Stimulated activated CD4-positive, alpha-beta T cell treated with anti-CD3 and anti-CD28 coated beads, Interleukin-2, amount 100 ng/mL, for 48 hours (primary cell): ENCODE results near the gene PDZD7.

Experiments
- DNase-seq, 2 donors: peaks; one replicate each; pipeline ENCODE4 v3.0.0-alpha.2; 2020

Gene PDZD7

DNA sequence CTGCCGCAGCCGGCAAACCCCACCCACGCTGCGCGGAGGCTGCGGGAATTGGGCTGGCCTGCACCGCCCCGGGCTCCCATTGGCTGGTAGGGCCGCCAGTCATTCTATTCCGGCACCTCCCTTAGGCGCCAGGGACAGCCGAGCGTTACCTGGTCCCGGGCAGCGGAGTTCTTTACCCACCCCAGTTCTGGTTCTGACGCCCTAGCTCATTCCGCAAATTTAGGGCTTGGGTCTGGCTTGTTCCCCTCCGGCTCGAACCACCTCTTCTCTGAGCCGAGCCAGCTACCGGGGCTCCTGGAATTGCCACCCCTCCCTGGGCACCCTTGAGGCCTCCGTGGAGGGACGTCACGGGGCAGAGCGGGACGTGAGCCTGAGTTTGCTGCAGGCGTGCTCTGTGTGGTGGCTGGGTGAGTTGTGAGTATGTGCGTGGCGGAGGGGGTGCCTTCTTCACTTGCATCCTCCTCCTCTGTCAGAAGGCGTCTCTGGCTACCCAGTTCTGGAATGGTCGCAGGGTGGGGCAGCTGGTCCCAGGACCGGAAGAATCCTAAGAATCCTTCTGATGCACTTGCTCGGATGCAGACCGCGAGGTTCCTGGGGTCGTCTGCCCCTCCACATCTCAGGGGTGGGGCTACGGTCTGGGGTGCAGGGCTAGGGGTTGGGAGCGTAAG lies at the start of gene PDZD7, which contains the start of gene SFXN3:
Gene PDZD7 (minus strand): TSS at position 2 of the 668 bp plus-strand sequence. CDS start 910 bp downstream, outside the sequence.
Gene SFXN3 (plus strand): TSS at position 107 of the 668 bp plus-strand sequence. CDS start 3,461 bp downstream, outside the sequence.
- peak; percentile 96 for DNase-seq

DNA sequence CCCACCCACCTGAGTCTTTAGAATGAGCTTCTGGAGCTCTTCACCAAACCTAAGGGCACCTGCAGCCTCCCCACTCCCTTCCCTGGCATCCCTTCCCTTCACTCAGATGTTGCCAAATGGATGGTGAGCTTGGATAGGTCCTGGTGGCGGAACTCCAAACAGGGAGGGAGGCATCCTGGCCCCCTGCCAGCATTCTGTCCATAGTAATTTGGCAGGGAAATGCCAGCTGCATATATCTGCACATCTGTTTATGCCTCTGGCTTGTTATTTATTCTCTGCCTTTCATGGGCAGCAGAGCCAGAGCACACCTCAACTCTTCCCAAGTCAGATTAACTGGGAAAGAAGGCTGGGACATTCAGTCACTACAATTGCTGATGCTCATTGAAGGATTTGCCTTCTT lies 48.9 kb upstream of the PDZD7 start:
- no peak for DNase-seq

DNA sequence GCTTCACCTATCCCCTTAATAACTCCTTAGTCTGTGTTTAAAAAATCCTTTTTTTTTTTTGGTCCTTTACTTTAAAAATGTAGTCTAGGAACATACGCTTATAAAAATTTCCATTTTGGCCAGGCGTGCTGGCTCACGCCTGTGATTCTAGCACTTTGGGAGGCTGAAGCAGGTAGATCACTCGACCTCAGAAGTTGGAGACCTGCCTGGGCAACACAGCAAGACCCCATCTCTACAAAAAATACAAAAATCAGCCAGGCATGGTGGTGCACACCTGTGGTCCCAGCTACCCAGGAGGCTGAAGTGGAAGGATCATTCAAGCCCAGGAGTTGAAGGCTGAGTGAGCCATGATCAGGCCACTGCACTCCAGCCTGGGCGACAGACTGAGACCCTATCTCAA lies 45.7 kb upstream of the PDZD7 start:
- no peak for DNase-seq

DNA sequence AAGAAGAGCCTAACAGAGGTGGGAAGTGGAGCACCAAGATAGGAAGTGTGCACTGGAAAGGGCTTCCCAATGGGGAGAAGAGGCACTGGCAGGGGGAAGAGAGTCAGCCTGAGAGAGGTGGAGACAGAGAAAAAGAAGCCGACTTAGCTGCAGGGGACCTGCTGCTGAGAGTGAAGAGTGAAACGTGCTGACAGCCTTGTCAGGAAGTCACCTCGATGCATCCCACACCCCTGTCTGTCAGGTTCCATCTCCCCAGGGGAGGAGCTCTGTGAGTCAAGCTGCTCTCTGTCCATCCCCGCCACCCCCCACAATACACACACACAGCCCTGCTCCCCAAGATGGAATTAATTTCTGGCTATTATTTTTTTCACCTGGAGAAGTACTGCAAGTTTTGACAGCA lies 44.8 kb upstream of the PDZD7 start:
- no peak for DNase-seq

DNA sequence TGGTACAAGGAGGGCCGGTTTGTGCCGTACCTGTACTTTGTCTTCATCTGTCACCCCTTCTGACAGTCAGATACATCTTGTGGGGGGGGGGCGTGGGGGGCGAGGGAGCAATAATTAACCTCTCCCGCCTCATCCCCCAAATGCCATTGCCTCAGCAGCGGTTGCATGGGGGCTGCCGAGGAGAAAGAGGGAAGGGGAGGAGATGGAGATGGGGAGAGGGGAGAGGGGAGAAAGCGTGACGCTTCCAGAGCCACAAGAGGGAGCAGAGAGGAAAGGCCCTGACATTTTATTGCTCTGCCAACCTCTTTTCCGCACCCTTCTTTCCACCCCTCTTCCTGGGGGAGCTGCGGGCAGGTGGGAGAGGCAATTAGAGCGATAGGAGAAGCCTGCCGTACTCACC lies 42.7 kb upstream of the PDZD7 start:
- DNase-seq: no peak

DNA sequence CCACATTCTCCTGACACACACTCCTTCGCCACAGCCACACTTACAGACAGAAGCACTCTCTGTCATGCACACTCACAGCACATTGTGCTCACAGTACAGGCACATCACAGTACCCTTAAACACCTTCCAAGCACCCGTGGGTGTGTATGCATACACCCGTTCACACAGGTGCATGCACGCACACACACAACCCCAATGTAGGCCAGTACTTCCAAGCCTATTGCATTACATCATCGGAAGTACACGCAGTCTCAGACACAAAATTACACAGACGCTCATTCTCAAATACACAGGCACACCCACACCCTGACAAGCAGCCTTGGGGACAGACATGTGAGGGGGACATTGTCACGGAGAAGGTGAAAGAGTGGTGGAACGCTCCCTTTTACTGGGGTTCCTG lies 42.0 kb upstream of the PDZD7 start:
- no peak for DNase-seq

DNA sequence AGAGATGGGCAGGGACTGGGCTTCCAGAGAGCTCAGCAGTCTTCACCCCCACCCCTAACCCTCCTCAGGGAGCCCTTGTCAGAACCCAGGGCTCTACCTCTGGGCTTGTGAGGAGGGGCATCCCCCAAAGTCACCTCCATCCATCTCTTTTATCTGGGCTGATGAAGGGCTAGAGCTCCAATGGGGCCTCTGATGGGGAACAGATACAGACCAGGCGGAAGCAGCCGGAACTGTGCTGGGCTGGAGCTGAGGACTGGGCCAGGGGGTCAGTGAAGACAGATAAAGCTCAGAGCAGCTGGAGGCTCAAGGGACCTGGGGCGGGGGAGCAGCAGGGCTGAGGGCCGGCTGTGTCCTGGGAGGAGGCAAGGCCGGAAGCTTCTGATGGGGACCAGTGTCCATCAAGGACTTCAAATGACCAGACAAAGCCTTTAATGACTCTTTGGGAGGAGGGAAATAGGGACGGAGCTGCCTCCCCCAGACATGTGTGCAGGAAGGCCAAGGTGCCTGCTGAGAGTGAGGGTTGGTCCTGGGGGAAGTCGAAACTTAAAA lies 41.0 kb upstream of the PDZD7 start:
- no peak for DNase-seq

DNA sequence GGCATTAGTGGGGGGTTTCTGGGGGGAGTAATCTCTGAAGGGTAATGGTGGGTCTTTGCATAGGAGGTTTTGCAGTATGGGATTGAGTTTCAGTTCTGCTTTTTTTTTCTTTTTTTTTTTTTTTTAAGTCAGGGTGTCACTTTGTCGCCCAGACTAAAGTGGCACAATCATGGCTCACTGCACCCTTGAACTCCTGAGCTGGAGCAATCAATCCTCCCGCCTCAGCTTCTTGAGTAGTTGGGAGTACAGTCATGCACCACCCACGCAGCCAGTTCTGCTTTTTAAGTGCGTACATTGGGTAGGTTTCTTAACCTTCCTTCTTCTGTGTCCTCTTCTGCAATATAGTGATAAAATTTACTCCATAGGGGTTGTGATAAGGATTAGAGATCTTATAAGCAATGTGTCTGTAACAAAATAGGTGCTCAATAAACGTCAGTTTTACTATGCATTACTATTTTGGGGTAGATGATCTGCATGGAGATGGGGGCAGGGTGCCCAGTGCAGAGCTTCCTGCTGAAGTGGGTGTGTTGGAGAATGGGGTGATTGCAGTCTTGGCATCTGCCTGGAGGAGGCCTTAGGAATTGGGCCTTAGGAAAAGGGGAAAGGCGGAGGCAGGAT lies 40.4 kb upstream of the PDZD7 start:
- DNase-seq: peak in 1 of 2 donors; percentile 34

DNA sequence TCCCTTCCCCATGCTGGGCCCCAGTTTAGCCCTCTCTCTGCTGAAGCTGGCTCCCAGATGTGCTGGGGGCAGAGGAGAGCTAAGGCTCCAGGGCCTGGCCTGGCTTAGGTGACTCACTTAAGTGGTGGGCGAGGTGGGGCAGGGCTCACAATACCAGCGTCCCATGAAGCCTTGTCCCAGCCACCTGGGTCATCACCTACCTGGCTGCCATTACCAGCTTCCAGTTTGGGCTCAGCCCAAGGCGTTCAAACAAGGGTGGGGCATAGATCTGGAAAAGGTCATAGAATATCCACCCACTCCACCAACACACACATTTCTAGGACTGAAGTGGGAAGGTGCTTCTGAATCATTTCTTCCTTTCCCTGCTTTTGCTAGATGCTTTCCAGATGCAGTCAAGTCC lies 39.2 kb upstream of the PDZD7 start:
- no peak for DNase-seq

DNA sequence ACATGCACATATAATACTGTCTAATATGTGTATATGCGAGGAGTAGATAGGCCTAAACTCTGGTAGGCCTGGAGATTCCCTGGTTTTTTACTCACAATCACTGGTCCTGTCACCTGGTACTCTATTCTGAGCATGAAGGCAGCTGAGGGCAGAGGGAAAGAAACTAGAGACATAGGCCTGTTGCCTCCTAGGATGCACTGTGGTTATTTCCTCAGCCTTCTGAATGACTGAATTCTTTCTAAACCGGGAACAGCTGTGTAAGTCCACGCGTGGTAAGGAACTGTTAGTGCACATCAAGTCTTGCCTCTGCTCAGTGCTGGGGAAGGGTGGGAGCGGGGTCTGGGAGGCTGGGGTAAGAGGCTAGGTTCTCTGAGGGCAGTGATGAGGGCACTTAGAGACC lies 38.5 kb upstream of the PDZD7 start:
- DNase-seq: no peak

DNA sequence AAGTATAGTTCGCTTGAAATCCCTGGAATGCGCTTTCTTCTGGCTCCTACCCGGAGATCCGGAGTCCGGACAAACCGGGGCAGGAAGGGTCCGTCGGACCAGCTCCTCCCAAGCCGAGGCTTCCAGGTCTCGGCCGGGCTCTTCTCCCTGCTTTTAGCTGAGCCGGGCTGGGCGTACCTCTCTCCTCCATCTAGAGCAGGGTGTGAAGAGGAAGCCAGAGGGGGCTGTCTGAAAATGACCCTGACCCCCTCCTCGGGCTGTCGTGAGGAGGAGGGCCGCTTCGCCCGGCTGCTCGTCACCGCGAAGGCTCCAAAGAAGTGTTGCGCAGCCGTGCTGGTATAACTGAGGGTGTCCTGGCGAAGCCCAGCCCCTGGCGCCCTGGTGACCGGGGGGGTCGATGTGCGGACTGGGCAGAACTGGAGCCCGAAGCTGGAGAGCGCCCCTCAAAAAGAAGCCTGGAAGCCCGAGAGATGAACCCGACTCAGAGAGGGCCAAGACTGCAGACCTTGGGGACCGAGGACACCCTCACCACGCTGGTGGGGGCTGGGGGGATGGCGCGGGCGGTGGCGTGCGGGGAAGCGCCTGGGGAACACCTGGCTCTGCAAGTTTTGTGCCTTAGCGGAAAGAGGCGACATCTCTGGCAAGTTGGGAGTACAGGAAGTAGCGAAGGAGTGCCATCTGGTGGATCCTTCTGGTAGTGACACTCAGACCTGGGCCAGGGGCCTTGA lies 36.6 kb upstream of the PDZD7 start:
- DNase-seq: peak; percentile 83

DNA sequence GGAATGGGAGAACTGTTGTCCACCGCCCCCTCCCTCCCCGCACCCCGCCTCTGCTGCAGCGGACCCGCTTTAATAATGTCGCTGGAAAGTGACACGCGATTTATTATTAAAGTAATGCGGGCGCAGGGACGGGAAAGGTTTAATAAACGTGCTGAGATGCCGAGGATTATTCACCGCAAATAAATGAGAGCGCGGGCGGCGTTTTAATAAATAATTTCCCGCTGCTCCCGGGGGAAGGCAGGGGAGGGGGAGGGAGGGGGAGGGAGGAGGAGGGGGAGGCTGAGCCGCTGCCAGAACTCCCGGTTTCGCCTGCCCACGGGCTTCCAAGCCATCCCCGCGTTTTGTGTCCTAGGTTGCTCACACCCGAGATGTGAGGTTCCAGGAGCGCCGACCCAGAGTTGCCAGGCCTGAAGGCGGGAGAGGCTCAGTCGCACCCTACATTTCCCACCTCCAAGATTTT lies 36.0 kb upstream of the PDZD7 start:
- no peak for DNase-seq

DNA sequence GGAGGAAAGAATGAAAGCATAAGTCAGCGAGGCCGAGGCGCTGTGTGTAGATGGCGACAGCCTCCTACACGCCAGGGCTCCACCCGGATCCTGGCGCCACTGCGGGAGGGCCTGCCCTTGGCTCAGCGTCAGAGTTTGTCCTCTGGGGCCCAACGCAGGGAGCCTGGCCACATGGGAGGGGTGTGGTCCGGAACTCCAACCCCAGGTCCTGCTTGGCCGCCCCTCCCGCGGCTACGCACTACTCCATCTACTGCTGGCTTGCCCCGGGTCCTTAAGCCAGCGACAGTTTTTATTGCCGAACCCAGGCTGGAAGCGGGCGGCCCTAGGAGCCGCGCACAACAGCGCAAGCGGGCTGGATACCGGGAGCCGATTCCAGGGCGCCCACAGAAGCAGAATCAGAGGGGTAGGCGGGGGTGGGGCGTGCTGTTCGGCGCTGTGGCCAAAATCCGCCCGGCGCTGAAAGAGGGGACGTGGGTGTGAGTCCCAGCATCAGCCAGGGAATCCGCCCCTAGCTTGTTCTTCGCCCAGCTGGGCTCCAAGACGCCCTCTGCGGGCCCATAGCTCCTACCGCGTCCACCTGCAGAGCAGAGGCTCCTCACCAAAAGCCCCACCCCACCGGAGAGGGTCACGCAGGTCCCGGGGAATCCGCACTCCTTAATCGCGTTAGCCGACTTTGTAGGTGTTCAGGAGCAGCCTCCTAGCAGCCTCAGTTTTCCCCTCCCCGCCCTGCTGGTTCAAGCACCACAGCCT lies 35.4 kb upstream of the PDZD7 start:
- peak in 1 of 2 donors; percentile 31 for DNase-seq

DNA sequence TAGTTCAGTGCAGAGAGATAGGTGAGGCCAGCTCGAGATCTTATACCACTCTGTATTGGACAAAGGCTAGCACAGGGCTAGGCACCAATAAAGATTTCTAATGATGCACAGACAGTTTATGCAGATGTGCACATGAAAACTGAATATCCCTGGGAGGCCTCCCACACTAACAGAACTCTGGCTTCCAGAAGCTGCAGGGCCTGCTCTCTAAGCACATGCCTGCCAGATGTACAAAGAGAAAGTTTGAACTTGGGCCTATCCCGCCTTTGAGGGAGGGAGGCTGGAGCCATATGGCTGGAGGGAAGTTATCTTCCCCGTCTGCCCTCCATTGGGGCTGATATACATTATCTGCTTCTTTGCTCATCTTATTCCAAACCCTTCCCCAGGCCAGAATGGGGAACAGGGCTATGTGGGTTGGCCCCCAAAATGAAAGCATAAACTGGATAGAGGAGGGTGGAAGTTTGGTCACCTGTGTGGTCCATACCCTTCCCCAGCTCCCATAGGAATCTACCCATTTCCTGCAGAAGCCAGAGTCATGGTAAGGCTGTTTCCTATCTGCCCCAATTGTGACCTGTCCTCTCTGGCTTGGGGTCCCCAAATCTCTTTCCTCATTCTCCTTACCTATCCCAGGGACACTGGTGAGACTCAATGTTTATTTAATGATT lies 34.7 kb upstream of the PDZD7 start:
- no peak for DNase-seq

DNA sequence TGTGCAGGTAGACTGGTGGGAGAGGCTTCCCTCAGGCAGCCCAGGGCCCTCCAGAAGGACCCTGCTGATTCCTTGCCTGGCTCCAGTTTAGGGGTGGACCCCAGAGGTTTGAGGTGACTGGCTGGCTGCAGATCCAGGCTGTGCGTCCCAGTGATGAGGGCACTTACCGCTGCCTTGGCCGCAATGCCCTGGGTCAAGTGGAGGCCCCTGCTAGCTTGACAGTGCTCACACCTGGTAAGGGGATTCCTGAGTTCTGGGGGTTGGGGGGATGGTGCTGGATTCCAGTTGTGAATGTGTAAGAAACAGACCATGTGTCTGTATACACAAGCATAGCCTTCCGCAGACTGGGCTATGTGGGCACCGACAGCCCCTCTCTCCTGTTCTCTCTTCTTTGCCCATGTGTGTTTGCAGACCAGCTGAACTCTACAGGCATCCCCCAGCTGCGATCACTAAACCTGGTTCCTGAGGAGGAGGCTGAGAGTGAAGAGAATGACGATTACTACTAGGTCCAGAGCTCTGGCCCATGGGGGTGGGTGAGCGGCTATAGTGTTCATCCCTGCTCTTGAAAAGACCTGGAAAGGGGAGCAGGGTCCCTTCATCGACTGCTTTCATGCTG lies 33.6 kb upstream of the PDZD7 start:
- no peak for DNase-seq

DNA sequence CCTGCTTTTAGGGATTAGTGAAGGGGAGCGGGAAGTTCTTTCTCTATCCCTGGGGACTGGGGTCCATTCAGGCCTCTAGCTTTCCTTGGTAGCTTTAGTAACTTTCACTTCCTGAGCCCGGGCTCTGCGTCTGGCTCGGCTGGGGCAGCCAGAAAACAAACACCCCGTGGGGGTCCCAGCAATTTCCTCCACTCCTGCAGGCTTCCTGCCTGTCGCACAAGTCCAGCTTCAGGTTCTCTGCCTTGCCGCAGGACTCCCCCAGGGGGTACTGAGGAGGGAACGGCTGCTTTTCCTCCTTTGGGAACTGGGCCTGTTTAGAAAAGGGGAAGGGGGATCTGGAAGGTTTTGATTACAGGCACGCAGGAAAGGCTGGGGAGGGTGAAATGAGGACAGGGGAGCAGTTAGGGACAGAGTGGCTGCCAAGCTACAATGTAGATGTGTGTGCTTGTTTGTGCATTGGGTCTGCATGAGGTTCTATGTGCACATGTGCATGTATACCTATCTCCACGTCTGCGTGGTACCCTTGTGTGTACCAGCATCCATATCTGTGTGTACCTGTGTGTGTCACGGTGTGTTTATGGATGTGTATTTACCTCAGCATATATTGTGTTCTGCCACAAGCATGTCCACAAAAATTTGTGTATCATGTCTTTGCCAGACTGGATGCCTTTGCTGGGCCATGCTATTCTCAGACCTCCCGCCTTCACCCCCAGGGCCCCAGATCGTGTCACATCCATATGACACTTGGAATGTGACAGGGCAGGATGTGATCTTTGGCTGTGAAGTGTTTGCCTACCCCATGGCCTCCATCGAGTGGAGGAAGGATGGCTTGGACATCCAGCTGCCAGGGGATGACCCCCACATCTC lies 32.9 kb upstream of the PDZD7 start:
- no peak for DNase-seq

DNA sequence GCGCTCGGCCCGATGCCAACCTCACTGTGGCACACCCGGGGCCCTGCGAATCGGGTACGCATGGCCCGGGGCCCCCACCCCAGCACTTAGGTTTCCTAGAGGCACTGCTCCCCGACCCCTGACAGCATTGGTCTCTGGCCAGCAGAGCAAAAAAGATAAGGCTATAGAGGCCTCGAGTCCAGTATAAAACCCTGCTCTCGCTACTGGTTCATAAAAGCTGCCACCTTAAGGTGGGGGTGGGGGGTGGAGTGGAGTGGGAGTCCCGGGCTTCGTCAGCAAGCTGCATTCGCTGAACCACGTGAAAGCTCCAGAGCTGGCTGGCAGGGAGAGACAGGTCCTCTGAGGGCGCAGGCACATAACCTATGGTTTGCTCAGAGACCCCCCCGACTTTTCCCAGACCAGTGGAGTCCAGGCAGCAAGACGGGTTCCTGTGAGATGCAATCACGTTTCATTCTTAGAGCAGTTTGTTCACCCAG lies 32.2 kb upstream of the PDZD7 start:
- no peak for DNase-seq

DNA sequence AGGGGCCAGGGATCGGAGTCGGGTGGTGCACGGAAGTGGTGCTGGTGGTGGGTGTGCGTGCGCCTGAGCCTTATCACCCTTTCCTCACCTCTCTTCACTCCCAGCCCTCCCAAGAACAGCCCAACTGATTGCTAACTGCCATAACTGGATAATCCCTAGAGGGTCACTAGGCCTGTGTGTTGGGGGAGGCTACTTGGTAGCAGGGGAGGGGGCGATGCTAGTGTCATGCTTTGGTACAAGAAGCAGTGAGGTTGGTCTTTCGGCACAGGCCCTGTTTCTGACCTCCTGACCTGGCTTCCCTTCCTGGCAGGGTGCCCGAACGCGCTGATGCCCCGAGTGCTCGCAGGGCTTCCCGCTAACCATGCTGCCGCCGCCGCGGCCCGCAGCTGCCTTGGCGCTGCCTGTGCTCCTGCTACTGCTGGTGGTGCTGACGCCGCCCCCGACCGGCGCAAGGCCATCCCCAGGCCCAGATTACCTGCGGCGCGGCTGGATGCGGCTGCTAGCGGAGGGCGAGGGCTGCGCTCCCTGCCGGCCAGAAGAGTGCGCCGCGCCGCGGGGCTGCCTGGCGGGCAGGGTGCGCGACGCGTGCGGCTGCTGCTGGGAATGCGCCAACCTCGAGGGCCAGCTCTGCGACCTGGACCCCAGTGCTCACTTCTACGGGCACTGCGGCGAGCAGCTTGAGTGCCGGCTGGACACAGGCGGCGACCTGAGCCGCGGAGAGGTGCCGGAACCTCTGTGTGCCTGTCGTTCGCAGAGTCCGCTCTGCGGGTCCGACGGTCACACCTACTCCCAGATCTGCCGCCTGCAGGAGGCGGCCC lies 31.5 kb upstream of the PDZD7 start:
- DNase-seq: peak; percentile 49 to 59

DNA sequence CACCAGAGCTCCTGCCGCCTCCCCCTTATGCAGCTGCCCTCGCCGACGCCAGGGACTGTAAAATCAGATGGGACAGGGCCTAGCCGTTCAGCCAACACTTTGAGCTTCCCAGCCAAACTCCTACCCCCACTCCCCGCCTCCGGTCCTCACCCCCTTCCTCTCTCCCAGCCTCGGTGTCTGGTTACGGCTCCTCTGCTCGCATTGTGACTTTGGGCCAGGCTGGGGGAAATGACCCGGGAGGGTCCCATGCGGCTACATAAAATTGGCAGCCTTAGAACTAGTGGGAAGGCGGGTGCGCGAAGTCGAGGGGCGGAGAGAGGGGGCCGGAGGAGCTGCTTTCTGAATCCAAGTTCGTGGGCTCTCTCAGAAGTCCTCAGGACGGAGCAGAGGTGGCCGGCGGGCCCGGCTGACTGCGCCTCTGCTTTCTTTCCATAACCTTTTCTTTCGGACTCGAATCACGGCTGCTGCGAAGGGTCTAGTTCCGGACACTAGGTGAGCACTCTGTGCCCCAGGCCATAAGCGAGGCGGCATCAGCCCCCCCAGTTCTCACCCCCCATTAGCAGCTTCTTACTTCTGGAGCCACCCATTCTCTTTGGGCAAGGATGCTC lies 30.8 kb upstream of the PDZD7 start, which contains the start of gene KAZALD1:
Gene KAZALD1 (plus strand): TSS at position 366 of the 608 bp plus-strand sequence. CDS start 604 bp downstream, outside the sequence.
- DNase-seq: no peak
